Measurements from ENCODE around the gene PDLIM4.

The PDLIM4 gene

GRCh38 chr5:132262882-132263547 is 5.5 kb downstream of the PDLIM4 start:
- no peak for DNase-seq (ENCODE audit: low read depth in 1 of 2, low spot score in 1 of 2)
- H3K27ac ChIP-seq (replicated peaks) = no peak overlapping the region
- no peak for TF ChIP-seq SPI1 (IDR thresholded peaks at IDR 0.05; ENCODE audit: borderline replicate concordance, low read depth)
- TF ChIP-seq POLR2AphosphoS5 (IDR thresholded peaks at IDR 0.05; ENCODE audit: low read depth) = no peak
- TF ChIP-seq GABPA (IDR thresholded peaks at IDR 0.05; ENCODE audit: low read depth) = no peak
- no peak for TF ChIP-seq CTCF (IDR thresholded peaks at IDR 0.05; ENCODE audit: insufficient read depth, low read length)
- TF ChIP-seq REST (IDR thresholded peaks at IDR 0.05; ENCODE audit: insufficient replicate concordance, low read depth) = no peak

GRCh38 chr5:132263548-132264261 is 6.2 kb downstream of the PDLIM4 start:
- no peak for DNase-seq (ENCODE audit: low read depth in 1 of 2, low spot score in 1 of 2)
- H3K4me3 ChIP-seq (replicated peaks; ENCODE audit: insufficient read depth, low read length) = no peak overlapping the region
- no peak overlapping the region for H3K27ac ChIP-seq (replicated peaks)
- H3K27me3 ChIP-seq (ENCODE audit: insufficient read depth, poor library complexity, severe bottlenecking) = no peaks in the 10 kb centered on the region
- TF ChIP-seq POLR2AphosphoS5 (IDR thresholded peaks at IDR 0.05; ENCODE audit: low read depth) (no peak), REST (IDR thresholded peaks at IDR 0.05; ENCODE audit: insufficient replicate concordance, low read depth) (no peak), CTCF (IDR thresholded peaks at IDR 0.05; ENCODE audit: insufficient read depth, low read length) (no peak), GABPA (IDR thresholded peaks at IDR 0.05; ENCODE audit: low read depth) (no peak), SPI1 (IDR thresholded peaks at IDR 0.05; ENCODE audit: borderline replicate concordance, low read depth) (no peak)

More at GRCh38 chr5:132262882-132263547, 5.5 kb downstream of the PDLIM4 start:
- Histone ChIP-seq H3K4me3 (replicated peaks; ENCODE audit: insufficient read depth, low read length) (no peak overlapping the region), H3K27me3 (ENCODE audit: insufficient read depth, poor library complexity, severe bottlenecking) (no peaks in the 10 kb centered on the region)

DNA sequence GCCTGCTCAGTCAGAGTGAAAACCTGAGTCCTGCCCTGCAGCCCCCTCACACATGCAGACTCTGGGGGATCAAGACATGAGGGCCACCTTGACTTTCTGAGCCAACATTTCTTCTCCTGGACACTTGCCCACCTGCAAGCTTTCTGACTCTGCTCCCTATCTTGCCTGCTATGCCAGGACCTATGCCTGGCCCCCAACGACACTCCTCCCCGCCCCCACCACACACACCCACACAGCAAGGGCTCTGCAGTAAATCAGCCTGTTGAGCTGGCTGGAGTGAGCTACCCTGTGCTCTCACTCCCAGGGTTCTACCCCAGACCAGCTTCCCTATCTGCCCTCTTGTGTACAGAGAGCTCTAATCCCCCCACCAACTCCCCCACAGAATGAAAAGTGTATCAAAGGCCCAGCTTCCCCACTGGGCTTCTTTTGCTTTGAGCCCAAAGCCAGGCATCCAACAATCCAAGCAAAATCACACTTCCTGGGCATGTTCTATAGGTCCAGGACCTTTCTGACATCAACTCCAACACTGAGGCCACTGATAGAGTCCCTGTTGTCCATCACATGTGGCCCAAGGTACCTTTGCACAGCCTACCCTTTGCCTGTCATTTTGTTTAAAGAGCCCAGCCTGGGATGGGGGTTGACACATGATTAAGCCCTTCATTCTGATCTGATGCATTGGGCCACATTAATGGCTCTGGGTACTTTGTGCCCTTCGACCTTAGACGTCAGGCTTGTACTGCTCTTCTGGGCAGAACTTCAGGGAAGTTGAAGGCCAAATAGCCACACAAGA is 7.2 kb downstream of the PDLIM4 start:
- Histone ChIP-seq H3K4me3 (replicated peaks; ENCODE audit: insufficient read depth, low read length) (no peak overlapping the region), H3K27ac (replicated peaks) (no peak overlapping the region), H3K27me3 (ENCODE audit: insufficient read depth, poor library complexity, severe bottlenecking) (no peaks in the 10 kb centered on the region)
- no peak for TF ChIP-seq REST (IDR thresholded peaks at IDR 0.05; ENCODE audit: insufficient replicate concordance, low read depth)
- TF ChIP-seq POLR2AphosphoS5 (IDR thresholded peaks at IDR 0.05; ENCODE audit: low read depth) = no peak
- no peak for TF ChIP-seq CTCF (IDR thresholded peaks at IDR 0.05; ENCODE audit: insufficient read depth, low read length)
- TF ChIP-seq GABPA (IDR thresholded peaks at IDR 0.05; ENCODE audit: low read depth) = no peak
- TF ChIP-seq SPI1 (IDR thresholded peaks at IDR 0.05; ENCODE audit: borderline replicate concordance, low read depth) = no peak
- DNase-seq (ENCODE audit: low read depth in 1 of 2, low spot score in 1 of 2) = no peak
